ENCODE data around the gene DPP10. TPM values are rescaled to one million over a fixed set of nuclear protein-coding genes. Genes with fewer than 3 reads are reported as not detected.

Gene DPP10
- total RNA-seq, 1 donor from 2014 or later, result 1.1 TPM

- no peak for FAIRE-seq
These were observed 1100.6 kb downstream of the DPP10 start for GRCh38 chr2:115543024-115543423.

GRCh38 chr2:115543461-115543860 is 1101.0 kb downstream of the DPP10 start:
- Mint-ChIP-seq H3K36me3 (ENCODE audit: low read depth, unreplicated experiment) (no peaks in the 10 kb centered on the region), H3K27ac (ENCODE audit: unreplicated experiment) (no peak overlapping the region), H3K27me3 (ENCODE audit: low read depth, unreplicated experiment) (no peaks in the 10 kb centered on the region), H3K4me3 (ENCODE audit: unreplicated experiment) (no peak overlapping the region), H3K4me1 (ENCODE audit: low read depth, unreplicated experiment) (no peaks in the 10 kb centered on the region), H3K9me3 (ENCODE audit: unreplicated experiment) (no peaks in the 10 kb centered on the region)
- no peaks in the 10 kb centered on the region for H3K36me3 ChIP-seq (ENCODE audit: insufficient read depth, low read length)
- H3K4me1 ChIP-seq (ENCODE audit: insufficient read depth, low read length), result no peaks in the 10 kb centered on the region
- H4K20me1 ChIP-seq (ENCODE audit: insufficient read depth, low read length), result no peaks in the 10 kb centered on the region
- no peak overlapping the region for H2AFZ ChIP-seq (ENCODE audit: low read depth, low read length)
- DNase-seq (ENCODE audit: low read depth), result no peak
- H3K4me2 ChIP-seq (ENCODE audit: low read length), result no peak overlapping the region
- H3K27me3 ChIP-seq (ENCODE audit: insufficient read depth, low read length), result no peaks in the 10 kb centered on the region
- peaks cover 3% of the 10 kb centered on the region for H3K9me3 ChIP-seq (ENCODE audit: insufficient read depth, low read depth, low read length)
- H3K9ac ChIP-seq (ENCODE audit: low read length), result no peak overlapping the region
- no peak for TF ChIP-seq CTCF (IDR thresholded peaks at IDR 0.05; ENCODE audit: insufficient read depth, low read depth, low read length)
- no peak for TF ChIP-seq EZH2 (IDR thresholded peaks at IDR 0.05; ENCODE audit: insufficient read depth, low read length)
- H3K79me2 ChIP-seq (ENCODE audit: insufficient read depth, low read length), result no peaks in the 10 kb centered on the region
- no peak overlapping the region for H3K27ac ChIP-seq (ENCODE audit: low read depth, low read length)
- FAIRE-seq, result no peak
- no peak overlapping the region for H3K4me3 ChIP-seq (ENCODE audit: insufficient read depth, low read depth, low read length)

More at GRCh38 chr2:115543024-115543423, 1100.6 kb downstream of the DPP10 start:
- H3K4me2 ChIP-seq (ENCODE audit: low read length), result no peak overlapping the region
- no peaks in the 10 kb centered on the region for H4K20me1 ChIP-seq (ENCODE audit: insufficient read depth, low read length)
- no peaks in the 10 kb centered on the region for H3K27me3 Mint-ChIP-seq (ENCODE audit: low read depth, unreplicated experiment)
- H3K27me3 ChIP-seq (ENCODE audit: insufficient read depth, low read length), result no peaks in the 10 kb centered on the region
- H3K9ac ChIP-seq (ENCODE audit: low read length), result no peak overlapping the region
- H3K36me3 ChIP-seq (ENCODE audit: insufficient read depth, low read length), result no peaks in the 10 kb centered on the region
- no peak overlapping the region for H3K27ac ChIP-seq (ENCODE audit: low read depth, low read length)
- H3K9me3 ChIP-seq (ENCODE audit: insufficient read depth, low read depth, low read length), result peaks cover 3% of the 10 kb centered on the region
- no peak overlapping the region for H3K4me3 Mint-ChIP-seq (ENCODE audit: unreplicated experiment)
- TF ChIP-seq CTCF (IDR thresholded peaks at IDR 0.05; ENCODE audit: insufficient read depth, low read depth, low read length), result no peak
- no peak for TF ChIP-seq EZH2 (IDR thresholded peaks at IDR 0.05; ENCODE audit: insufficient read depth, low read length)
- no peak overlapping the region for H3K4me3 ChIP-seq (ENCODE audit: insufficient read depth, low read depth, low read length)
- H3K79me2 ChIP-seq (ENCODE audit: insufficient read depth, low read length), result no peaks in the 10 kb centered on the region
- no peaks in the 10 kb centered on the region for H3K9me3 Mint-ChIP-seq (ENCODE audit: unreplicated experiment)
- no peaks in the 10 kb centered on the region for H3K4me1 Mint-ChIP-seq (ENCODE audit: low read depth, unreplicated experiment)
- no peaks in the 10 kb centered on the region for H3K4me1 ChIP-seq (ENCODE audit: insufficient read depth, low read length)
- no peak overlapping the region for H3K27ac Mint-ChIP-seq (ENCODE audit: unreplicated experiment)
- no peak for DNase-seq (ENCODE audit: low read depth)
- no peak overlapping the region for H2AFZ ChIP-seq (ENCODE audit: low read depth, low read length)
- no peaks in the 10 kb centered on the region for H3K36me3 Mint-ChIP-seq (ENCODE audit: low read depth, unreplicated experiment)

- H2AFZ ChIP-seq (ENCODE audit: low read depth, low read length), result no peak overlapping the region
- TF ChIP-seq EZH2 (IDR thresholded peaks at IDR 0.05; ENCODE audit: insufficient read depth, low read length), result no peak
- no peak for TF ChIP-seq CTCF (IDR thresholded peaks at IDR 0.05; ENCODE audit: insufficient read depth, low read depth, low read length)
- H3K9me3 ChIP-seq (ENCODE audit: insufficient read depth, low read depth, low read length), result peaks cover 3% of the 10 kb centered on the region
- H3K27ac ChIP-seq (ENCODE audit: low read depth, low read length), result no peak overlapping the region
- no peaks in the 10 kb centered on the region for H3K27me3 ChIP-seq (ENCODE audit: insufficient read depth, low read length)
- no peak overlapping the region for H3K4me2 ChIP-seq (ENCODE audit: low read length)
- no peaks in the 10 kb centered on the region for H3K36me3 ChIP-seq (ENCODE audit: insufficient read depth, low read length)
- H3K4me1 ChIP-seq (ENCODE audit: insufficient read depth, low read length), result no peaks in the 10 kb centered on the region
- H3K79me2 ChIP-seq (ENCODE audit: insufficient read depth, low read length), result no peaks in the 10 kb centered on the region
- Mint-ChIP-seq H3K4me3 (ENCODE audit: unreplicated experiment) (no peak overlapping the region), H3K27ac (ENCODE audit: unreplicated experiment) (peak overlapping the region; percentile 83), H3K4me1 (ENCODE audit: low read depth, unreplicated experiment) (peaks cover 22% of the 10 kb centered on the region), H3K36me3 (ENCODE audit: low read depth, unreplicated experiment) (no peaks in the 10 kb centered on the region), H3K27me3 (ENCODE audit: low read depth, unreplicated experiment) (no peaks in the 10 kb centered on the region), H3K9me3 (ENCODE audit: unreplicated experiment) (no peaks in the 10 kb centered on the region)
- FAIRE-seq, result no peak
- no peak for DNase-seq (ENCODE audit: low read depth)
- no peak overlapping the region for H3K9ac ChIP-seq (ENCODE audit: low read length)
- no peaks in the 10 kb centered on the region for H4K20me1 ChIP-seq (ENCODE audit: insufficient read depth, low read length)
- no peak overlapping the region for H3K4me3 ChIP-seq (ENCODE audit: insufficient read depth, low read depth, low read length)
These were observed 1107.2 kb downstream of the DPP10 start for GRCh38 chr2:115549611-115550130.
